ENCODE data around the gene CTRB1. TPM values are rescaled to one million over a fixed set of nuclear protein-coding genes. Genes with fewer than 3 reads are reported as not detected.

Gene CTRB1
- total and polyA plus RNA-seq, 2 of the 13 experiments (the other 11 are each of a cell fraction or from before 2014, with no cell fraction given) = not detected

DNA sequence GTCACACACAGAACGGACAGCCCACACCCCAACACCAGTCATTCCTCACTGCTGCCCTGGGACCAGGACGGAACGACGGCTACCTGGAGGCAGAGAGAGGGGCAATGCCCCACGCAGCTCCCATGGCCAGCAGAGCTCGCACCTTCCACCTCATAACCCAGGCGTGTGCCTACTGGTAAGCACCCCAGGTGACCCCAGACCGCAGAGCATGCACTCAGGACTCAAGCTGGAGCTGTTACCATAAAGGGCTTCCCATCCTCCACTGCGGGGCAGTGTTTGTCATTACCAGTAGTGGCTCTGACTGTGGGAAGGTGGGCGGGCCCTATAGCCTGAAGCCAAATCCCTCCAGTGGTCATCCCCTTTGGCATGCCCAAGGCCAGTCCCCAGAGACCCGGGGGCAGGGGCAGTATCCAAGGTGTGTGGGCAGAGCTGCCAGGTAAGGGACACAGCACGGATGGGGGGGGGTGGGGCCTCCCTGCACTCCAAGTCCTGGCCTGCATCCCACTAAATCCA is 37.3 kb downstream of the CTRB1 start:
- no TSS peak for BruUV-seq (replicated peaks)
- ATAC-seq (peak; percentile 51), DNase-seq (ENCODE audit: low spot score) (peak; percentile 88), FAIRE-seq (peak; percentile 94)
- Histone ChIP-seq H3K36me3 (replicated peaks in 1 of 2; ENCODE audit: control insufficient read depth in 1 of 2, insufficient read depth in 2 of 2, low read length in 2 of 2) (peaks cover 2 to 8% of the 10 kb centered on the region in 2 experiments; a peak in 2 of 5 replicates), H3K27me3 (ENCODE audit: control insufficient read depth in 1 of 2, insufficient read depth in 2 of 2, low read length in 2 of 2) (no peaks in the 10 kb centered on the region), H3K9ac (ENCODE audit: insufficient read depth, low read depth, low read length) (no peak overlapping the region), H3K9me3 (ENCODE audit: low read length) (no peaks in the 10 kb centered on the region), H3K4me2 (ENCODE audit: low read depth, low read length) (peak overlapping the region; percentile 41), H3K79me2 (ENCODE audit: insufficient read depth, low read length) (peaks cover 85% of the 10 kb centered on the region), H4K20me1 (ENCODE audit: insufficient read depth, low read length) (peaks cover 50% of the 10 kb centered on the region), H3K27ac (ENCODE audit: extremely low read length, insufficient read depth, low read length) (peak overlapping the region; percentile 45), H3K4me1 (ENCODE audit: insufficient read depth, low read length) (peaks cover 85% of the 10 kb centered on the region), H3K4me3 (replicated peaks in 1 of 3; ENCODE audit: insufficient read depth in 1 of 3, low read depth in 2 of 3, low read length in 3 of 3) (peak overlapping the region in 1 of 3 experiments; percentile 5; a peak in 1 of 6 replicates), H2AFZ (ENCODE audit: low read length) (no peak overlapping the region)
- CTCF ChIA-PET (ENCODE audit: low intra/inter-chr PET ratio, low total read pairs) = interaction anchor here (0.8 kb wide), 1 partner anchor 129 kb away, joined by 3 read pairs; no protein-coding TSS in a partner anchor
- intact Hi-C loops (cut with micrococcal nuclease; ENCODE audit: unreplicated experiment) = no loop called here
- POLR2A ChIA-PET = interaction anchor here (3.1 to 14.7 kb wide), 2 partner anchors 12 to 53 kb away, joined by 27 to 312 read pairs; no protein-coding TSS in a partner anchor
- in situ Hi-C loops (cut with HindIII; ENCODE audit: extremely low pct_ligation_motif_present, low pct_unique_long_range_greater_than_20kb) = no loop called here
- 30% methylated on average over 5 of the region's 12 CpGs for WGBS (ENCODE audit: low lambda C conversion rate)
- TF ChIP-seq ZNF256 (CRISPR knock-in tag; conservative IDR thresholded peaks at IDR 0.05) = no peak
- TF ChIP-seq SP1 (IDR thresholded peaks at IDR 0.05) = no peak
- peak; percentile 19; the same call in 1 of the 2 replicates for TF ChIP-seq SP1 (CRISPR knock-in tag; IDR thresholded peaks at IDR 0.05)
- 0 out of 2 replicates have a peak, but pooled peaks have one; percentile 33 for TF ChIP-seq TSC22D2 (CRISPR knock-in tag; IDR thresholded peaks at IDR 0.05; ENCODE audit: borderline replicate concordance)
- TF ChIP-seq REL (CRISPR knock-in tag; conservative IDR thresholded peaks at IDR 0.05) = no peak
- TF ChIP-seq, protein P1, sequence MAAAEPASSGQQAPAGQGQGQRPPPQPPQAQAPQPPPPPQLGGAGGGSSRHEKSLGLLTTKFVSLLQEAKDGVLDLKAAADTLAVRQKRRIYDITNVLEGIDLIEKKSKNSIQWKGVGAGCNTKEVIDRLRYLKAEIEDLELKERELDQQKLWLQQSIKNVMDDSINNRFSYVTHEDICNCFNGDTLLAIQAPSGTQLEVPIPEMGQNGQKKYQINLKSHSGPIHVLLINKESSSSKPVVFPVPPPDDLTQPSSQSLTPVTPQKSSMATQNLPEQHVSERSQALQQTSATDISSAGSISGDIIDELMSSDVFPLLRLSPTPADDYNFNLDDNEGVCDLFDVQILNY (CRISPR knock-in tag; conservative IDR thresholded peaks at IDR 0.05) = no peak
- no peak for TF ChIP-seq DPF2 (CRISPR knock-in tag; IDR thresholded peaks at IDR 0.05; ENCODE audit: borderline replicate concordance, low read depth)
- no peak for TF ChIP-seq KDM6A (CRISPR knock-in tag; IDR thresholded peaks at IDR 0.05; ENCODE audit: low read depth)
- TF ChIP-seq ZXDC (CRISPR knock-in tag; IDR thresholded peaks at IDR 0.05) = 0 out of 2 replicates have a peak, but pooled peaks have one; percentile 12
- no peak for TF ChIP-seq SNRNP70 (IDR thresholded peaks at IDR 0.05; ENCODE audit: low read depth, low read length)
- TF ChIP-seq ZBTB43 (CRISPR knock-in tag; conservative IDR thresholded peaks at IDR 0.05) = no peak
- TF ChIP-seq HNRNPL (IDR thresholded peaks at IDR 0.05; ENCODE audit: low read depth, low read length) = peak; percentile 82; the same call in 1 of the 2 replicates
- TF ChIP-seq, protein P2, sequence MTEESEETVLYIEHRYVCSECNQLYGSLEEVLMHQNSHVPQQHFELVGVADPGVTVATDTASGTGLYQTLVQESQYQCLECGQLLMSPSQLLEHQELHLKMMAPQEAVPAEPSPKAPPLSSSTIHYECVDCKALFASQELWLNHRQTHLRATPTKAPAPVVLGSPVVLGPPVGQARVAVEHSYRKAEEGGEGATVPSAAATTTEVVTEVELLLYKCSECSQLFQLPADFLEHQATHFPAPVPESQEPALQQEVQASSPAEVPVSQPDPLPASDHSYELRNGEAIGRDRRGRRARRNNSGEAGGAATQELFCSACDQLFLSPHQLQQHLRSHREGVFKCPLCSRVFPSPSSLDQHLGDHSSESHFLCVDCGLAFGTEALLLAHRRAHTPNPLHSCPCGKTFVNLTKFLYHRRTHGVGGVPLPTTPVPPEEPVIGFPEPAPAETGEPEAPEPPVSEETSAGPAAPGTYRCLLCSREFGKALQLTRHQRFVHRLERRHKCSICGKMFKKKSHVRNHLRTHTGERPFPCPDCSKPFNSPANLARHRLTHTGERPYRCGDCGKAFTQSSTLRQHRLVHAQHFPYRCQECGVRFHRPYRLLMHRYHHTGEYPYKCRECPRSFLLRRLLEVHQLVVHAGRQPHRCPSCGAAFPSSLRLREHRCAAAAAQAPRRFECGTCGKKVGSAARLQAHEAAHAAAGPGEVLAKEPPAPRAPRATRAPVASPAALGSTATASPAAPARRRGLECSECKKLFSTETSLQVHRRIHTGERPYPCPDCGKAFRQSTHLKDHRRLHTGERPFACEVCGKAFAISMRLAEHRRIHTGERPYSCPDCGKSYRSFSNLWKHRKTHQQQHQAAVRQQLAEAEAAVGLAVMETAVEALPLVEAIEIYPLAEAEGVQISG (CRISPR knock-in tag; IDR thresholded peaks at IDR 0.05) = no peak
- no peak for TF ChIP-seq TAF15 (IDR thresholded peaks at IDR 0.05; ENCODE audit: low read depth, low read length, poor library complexity, severe bottlenecking)
- TF ChIP-seq WIZ (CRISPR knock-in tag; IDR thresholded peaks at IDR 0.05) = no peak
- no peak for TF ChIP-seq ZNF558 (CRISPR knock-in tag; IDR thresholded peaks at IDR 0.05; ENCODE audit: borderline replicate concordance)
- no peak for TF ChIP-seq BRD4 (CRISPR knock-in tag; IDR thresholded peaks at IDR 0.05)
- TF ChIP-seq ELF1 (CRISPR knock-in tag; IDR thresholded peaks at IDR 0.05) = no peak
